ENCODE results near the gene PPARGC1A. TPM values are rescaled to one million over a fixed set of nuclear protein-coding genes. Genes with fewer than 3 reads are reported as not detected.

PPARGC1A gene
- total and polyA plus RNA-seq, 2 donors (not counting 3 experiments of a cell fraction or from before 2014, with no cell fraction given) = not detected

DNA sequence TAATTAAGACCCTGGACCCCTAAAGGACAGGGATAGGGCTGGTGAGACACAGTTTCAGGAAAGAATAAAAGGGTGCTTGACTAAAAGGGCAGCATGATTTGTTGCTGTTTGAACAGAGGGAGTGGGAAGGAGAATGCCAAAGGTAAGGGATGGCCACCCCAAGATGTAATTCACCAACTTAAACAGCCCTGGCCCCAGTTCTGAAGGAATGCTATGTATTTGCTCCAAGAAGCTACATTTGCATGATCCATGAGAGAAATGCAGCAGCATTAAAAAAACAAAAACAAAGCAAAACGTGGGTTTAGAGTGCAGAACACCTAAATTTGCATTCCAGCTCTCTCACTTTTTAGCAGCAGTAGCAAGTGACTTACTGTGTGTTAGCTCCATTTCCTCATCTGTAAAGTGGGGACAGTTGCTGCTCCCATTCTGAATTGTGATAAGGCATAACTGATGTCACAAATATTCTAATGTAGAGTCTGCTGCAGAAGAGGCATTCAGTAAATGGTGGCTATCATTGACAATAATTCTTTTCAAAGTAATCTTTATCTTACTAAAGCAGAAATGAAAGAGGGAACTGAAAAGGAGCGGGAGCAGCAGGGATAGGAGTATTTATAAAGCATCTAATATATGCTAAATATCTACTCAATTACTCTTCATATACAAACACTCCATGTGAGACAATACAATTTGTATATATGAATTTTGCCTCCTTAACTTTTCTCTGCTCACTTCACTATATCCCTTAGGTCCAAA is 115.8 kb downstream of the PPARGC1A start:
- Histone ChIP-seq H2AFZ (ENCODE audit: low read depth, low read length) (no peak overlapping the region), H3K4me2 (ENCODE audit: insufficient read depth, low read length) (no peak overlapping the region), H3K36me3 (ENCODE audit: control insufficient read depth in 2 of 2, extremely low read depth in 1 of 2, insufficient read depth in 2 of 2, low read length in 2 of 2) (no peaks in the 10 kb centered on the region), H3K9me1 (replicated peaks; ENCODE audit: control insufficient read depth, extremely low read depth, insufficient read depth, low read length) (no peaks in the 10 kb centered on the region), H3K4me3 (replicated peaks in 1 of 3; ENCODE audit: insufficient read depth in 1 of 3, low read depth in 1 of 3, low read length in 3 of 3) (no peak overlapping the region), H3K9ac (replicated peaks; ENCODE audit: extremely low read depth, insufficient read depth, low read length) (no peak overlapping the region), H3K4me1 (ENCODE audit: control insufficient read depth, extremely low read depth, insufficient read depth, low read length) (no peaks in the 10 kb centered on the region), H3K27ac (ENCODE audit: insufficient read depth, low read depth, low read length) (no peak overlapping the region), H3K27me3 (ENCODE audit: control insufficient read depth in 2 of 2, insufficient read depth in 2 of 2, low read length in 2 of 2) (no peaks in the 10 kb centered on the region), H3K9me3 (replicated peaks; ENCODE audit: control insufficient read depth, insufficient read depth, low read length) (peaks cover 1% of the 10 kb centered on the region), H3K79me2 (ENCODE audit: control insufficient read depth, insufficient read depth, low read length) (no peaks in the 10 kb centered on the region), H4K20me1 (replicated peaks; ENCODE audit: control insufficient read depth, extremely low read depth, insufficient read depth, low read length) (no peaks in the 10 kb centered on the region)
- ChIA-PET POLR2A (no interaction called here), CTCF (interaction anchor here (0.5 kb wide), 1 partner anchor 34 kb away, joined by 3 read pairs; no protein-coding TSS in a partner anchor)
- BruUV-seq (replicated peaks) = no TSS peak
- DNase-seq (ENCODE audit: low read depth, low spot score) (no peak), FAIRE-seq (no peak)
- intact Hi-C loops (cut with micrococcal nuclease) = no loop called here
- dilution Hi-C loops (cut with MboI; ENCODE audit: extremely low pct_ligation_motif_present, low sequenced_read_pairs) = no loop called here
- TF ChIP-seq POLR2AphosphoS5 (IDR thresholded peaks at IDR 0.05; ENCODE audit: insufficient read depth, low read depth, low read length) (no peak), EZH2 (IDR thresholded peaks at IDR 0.05; ENCODE audit: borderline replicate concordance, low read depth, low read length, severe bottlenecking) (no peak), JUN (IDR thresholded peaks at IDR 0.05; ENCODE audit: borderline replicate concordance, insufficient read depth, insufficient read length, low read depth) (no peak), POLR2A (IDR thresholded peaks at IDR 0.05; ENCODE audit: low read depth, low read length) (no peak)

DNA sequence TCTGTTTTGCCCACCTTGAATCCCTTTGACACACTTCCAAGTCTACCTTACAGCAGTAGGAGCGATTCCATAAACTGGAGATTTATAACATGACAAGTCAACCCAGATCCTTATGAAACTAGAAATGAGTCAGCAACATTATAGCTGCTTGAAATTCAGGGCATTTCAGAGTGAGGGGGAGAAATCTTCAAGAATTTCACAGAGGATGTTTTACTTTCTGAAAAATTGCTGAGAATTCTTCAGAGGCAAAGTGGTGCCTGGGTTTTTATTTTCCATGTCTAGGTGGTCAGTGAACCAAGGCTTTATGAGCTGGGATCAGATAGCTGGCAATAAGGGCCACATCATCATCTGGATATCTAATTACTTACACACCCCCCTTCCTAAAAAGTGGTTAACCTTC is 119.8 kb downstream of the PPARGC1A start:
- peaks cover 1% of the 10 kb centered on the region for H3K9me3 ChIP-seq (replicated peaks; ENCODE audit: control insufficient read depth, insufficient read depth, low read length)
- intact Hi-C loops (cut with micrococcal nuclease) (no loop called here), dilution Hi-C loops (cut with MboI; ENCODE audit: extremely low pct_ligation_motif_present, low sequenced_read_pairs) (no loop called here)
- FAIRE-seq (no peak), DNase-seq (ENCODE audit: low read depth, low spot score) (no peak)
- ChIA-PET CTCF (no interaction called here), POLR2A (no interaction called here)
- no peak overlapping the region for H2AFZ ChIP-seq (ENCODE audit: low read depth, low read length)
- H3K9ac ChIP-seq (replicated peaks; ENCODE audit: extremely low read depth, insufficient read depth, low read length) = no peak overlapping the region
- no peaks in the 10 kb centered on the region for H3K4me1 ChIP-seq (ENCODE audit: control insufficient read depth, extremely low read depth, insufficient read depth, low read length)
- H3K36me3 ChIP-seq (ENCODE audit: control insufficient read depth in 2 of 2, extremely low read depth in 1 of 2, insufficient read depth in 2 of 2, low read length in 2 of 2) = no peaks in the 10 kb centered on the region
- no peaks in the 10 kb centered on the region for H3K9me1 ChIP-seq (replicated peaks; ENCODE audit: control insufficient read depth, extremely low read depth, insufficient read depth, low read length)
- H4K20me1 ChIP-seq (replicated peaks; ENCODE audit: control insufficient read depth, extremely low read depth, insufficient read depth, low read length) = no peaks in the 10 kb centered on the region
- no peak overlapping the region for H3K4me2 ChIP-seq (ENCODE audit: insufficient read depth, low read length)
- no peak overlapping the region for H3K27ac ChIP-seq (ENCODE audit: insufficient read depth, low read depth, low read length)
- no peaks in the 10 kb centered on the region for H3K79me2 ChIP-seq (ENCODE audit: control insufficient read depth, insufficient read depth, low read length)
- no peak overlapping the region for H3K4me3 ChIP-seq (replicated peaks in 1 of 3; ENCODE audit: insufficient read depth in 1 of 3, low read depth in 1 of 3, low read length in 3 of 3)
- no peaks in the 10 kb centered on the region for H3K27me3 ChIP-seq (ENCODE audit: control insufficient read depth in 2 of 2, insufficient read depth in 2 of 2, low read length in 2 of 2)
- TF ChIP-seq POLR2AphosphoS5 (IDR thresholded peaks at IDR 0.05; ENCODE audit: insufficient read depth, low read depth, low read length) = no peak
- TF ChIP-seq EZH2 (IDR thresholded peaks at IDR 0.05; ENCODE audit: borderline replicate concordance, low read depth, low read length, severe bottlenecking) = no peak
- TF ChIP-seq MYC (IDR thresholded peaks at IDR 0.05; ENCODE audit: low read depth, low read length) = no peak
- TF ChIP-seq FOS (IDR thresholded peaks at IDR 0.05; ENCODE audit: borderline replicate concordance, insufficient read depth, low read length) = no peak
- TF ChIP-seq POLR2A (IDR thresholded peaks at IDR 0.05; ENCODE audit: low read depth, low read length) = no peak
- no peak for TF ChIP-seq GATA2 (IDR thresholded peaks at IDR 0.05; ENCODE audit: insufficient read depth, insufficient read length, low read depth, low read length)
- TF ChIP-seq, protein P1, sequence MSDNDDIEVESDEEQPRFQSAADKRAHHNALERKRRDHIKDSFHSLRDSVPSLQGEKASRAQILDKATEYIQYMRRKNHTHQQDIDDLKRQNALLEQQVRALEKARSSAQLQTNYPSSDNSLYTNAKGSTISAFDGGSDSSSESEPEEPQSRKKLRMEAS (IDR thresholded peaks at IDR 0.05; ENCODE audit: insufficient read depth, insufficient read length) = no peak
- no peak for TF ChIP-seq JUN (IDR thresholded peaks at IDR 0.05; ENCODE audit: borderline replicate concordance, insufficient read depth, insufficient read length, low read depth)
- TF ChIP-seq, protein P2, sequence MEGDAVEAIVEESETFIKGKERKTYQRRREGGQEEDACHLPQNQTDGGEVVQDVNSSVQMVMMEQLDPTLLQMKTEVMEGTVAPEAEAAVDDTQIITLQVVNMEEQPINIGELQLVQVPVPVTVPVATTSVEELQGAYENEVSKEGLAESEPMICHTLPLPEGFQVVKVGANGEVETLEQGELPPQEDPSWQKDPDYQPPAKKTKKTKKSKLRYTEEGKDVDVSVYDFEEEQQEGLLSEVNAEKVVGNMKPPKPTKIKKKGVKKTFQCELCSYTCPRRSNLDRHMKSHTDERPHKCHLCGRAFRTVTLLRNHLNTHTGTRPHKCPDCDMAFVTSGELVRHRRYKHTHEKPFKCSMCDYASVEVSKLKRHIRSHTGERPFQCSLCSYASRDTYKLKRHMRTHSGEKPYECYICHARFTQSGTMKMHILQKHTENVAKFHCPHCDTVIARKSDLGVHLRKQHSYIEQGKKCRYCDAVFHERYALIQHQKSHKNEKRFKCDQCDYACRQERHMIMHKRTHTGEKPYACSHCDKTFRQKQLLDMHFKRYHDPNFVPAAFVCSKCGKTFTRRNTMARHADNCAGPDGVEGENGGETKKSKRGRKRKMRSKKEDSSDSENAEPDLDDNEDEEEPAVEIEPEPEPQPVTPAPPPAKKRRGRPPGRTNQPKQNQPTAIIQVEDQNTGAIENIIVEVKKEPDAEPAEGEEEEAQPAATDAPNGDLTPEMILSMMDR (IDR thresholded peaks at IDR 0.05; ENCODE audit: extremely low read depth in 1 of 2, insufficient read depth in 1 of 2, low read depth in 1 of 2, low read length in 2 of 2) = no peak
- no TSS peak for BruUV-seq (replicated peaks)
